CD4-positive, alpha-beta T cell treated with Interleukin-6 at 100 ng/mL for 8 hours (primary cell): Measurements from ENCODE around the gene HINT3.
"Not testable (repeated sequence)": the region's sequence is repeated elsewhere in the genome, so short reads cannot be mapped to it uniquely, and the experiment has no call there.

Source experiments
- DNase-seq: peaks from one replicate; pipeline ENCODE4 v3.0.0-alpha.2; 2020; ENCODE audit warnings: mixed read lengths, low spot score

The HINT3 gene

GRCh38 chr6:125962900-125963497 is 6.4 kb downstream of the HINT3 start:
- DNase-seq = no peak

- no peak for DNase-seq
Observed at GRCh38 chr6:125963817-125964216, 7.2 kb downstream of the HINT3 start.

GRCh38 chr6:125966569-125966968 is 10.0 kb downstream of the HINT3 start:
- no peak for DNase-seq

- no peak for DNase-seq
Observed at GRCh38 chr6:125968493-125968892, 11.9 kb downstream of the HINT3 start.

DNA sequence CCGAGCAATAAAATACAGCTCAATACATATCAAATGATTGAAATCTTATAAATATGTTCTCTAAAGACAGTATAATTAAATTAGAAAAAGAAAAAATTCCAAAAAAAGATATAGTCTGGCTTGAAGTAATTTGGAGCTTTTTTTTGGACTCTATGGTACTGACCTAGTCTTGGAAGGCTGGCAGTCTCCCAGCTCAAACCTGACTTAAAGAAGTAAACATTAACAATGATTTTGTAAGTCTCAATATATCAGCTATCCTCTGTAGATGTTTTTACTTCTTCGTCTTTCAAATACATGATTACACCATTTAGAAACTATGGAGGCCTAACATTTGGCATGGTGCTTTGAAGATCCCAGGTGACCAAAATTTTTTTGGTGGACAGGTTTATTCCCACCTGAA is 14.2 kb downstream of the HINT3 start:
- no peak for DNase-seq

GRCh38 chr6:125972478-125972877 is 15.9 kb downstream of the HINT3 start:
- DNase-seq = not testable (repeated sequence)

DNA sequence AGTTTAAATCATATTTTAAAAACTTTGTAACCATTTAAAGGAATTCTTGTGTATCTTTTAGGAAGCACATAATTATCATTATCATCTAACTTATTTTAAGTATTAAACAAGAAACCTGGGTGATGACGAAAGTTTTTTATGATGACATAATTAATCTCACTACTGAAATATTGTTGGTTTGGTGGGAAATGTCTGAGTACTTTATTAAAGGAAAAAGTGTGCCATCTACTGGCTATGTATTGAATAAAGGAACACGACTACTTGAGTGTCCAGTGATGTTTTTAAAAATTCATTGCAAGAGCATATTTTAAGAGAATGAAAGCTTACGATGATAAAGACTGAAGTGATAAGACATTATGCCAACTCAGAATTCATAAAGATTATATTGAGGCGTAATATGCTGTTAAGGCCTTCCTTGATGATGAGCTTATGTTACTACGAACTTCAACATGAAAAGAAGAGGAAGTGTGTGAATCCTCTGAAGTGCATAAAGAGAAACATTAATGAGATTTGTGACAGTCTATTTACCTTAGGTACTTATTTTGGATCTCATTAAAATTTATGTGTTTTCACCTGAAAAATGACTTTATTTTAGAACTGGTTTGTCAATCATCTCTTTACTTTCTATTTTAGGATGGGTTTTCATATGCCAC is 17.8 kb downstream of the HINT3 start:
- peak; percentile 24 for DNase-seq

DNA sequence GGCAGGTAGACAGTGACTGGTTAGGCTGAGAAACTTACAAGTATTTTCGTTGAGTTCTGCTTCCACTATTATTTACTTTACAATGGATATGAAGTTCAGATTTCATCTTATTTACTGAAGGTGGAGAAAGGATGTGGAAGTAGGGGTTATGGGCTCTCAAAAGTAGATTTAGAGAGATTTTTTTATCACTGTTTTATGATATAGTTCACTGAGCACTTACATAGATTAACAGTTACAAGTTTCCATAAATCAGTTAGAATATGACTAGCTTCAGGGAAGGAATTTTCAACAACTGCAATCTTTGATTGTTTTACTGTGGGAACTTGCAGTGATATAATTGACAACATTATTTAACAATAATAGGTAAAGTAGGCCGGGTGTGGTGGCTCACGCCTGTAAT is 22.5 kb downstream of the HINT3 start:
- no peak for DNase-seq

- no peak for DNase-seq
Observed at GRCh38 chr6:125981571-125982185, 25.1 kb downstream of the HINT3 start.

DNA sequence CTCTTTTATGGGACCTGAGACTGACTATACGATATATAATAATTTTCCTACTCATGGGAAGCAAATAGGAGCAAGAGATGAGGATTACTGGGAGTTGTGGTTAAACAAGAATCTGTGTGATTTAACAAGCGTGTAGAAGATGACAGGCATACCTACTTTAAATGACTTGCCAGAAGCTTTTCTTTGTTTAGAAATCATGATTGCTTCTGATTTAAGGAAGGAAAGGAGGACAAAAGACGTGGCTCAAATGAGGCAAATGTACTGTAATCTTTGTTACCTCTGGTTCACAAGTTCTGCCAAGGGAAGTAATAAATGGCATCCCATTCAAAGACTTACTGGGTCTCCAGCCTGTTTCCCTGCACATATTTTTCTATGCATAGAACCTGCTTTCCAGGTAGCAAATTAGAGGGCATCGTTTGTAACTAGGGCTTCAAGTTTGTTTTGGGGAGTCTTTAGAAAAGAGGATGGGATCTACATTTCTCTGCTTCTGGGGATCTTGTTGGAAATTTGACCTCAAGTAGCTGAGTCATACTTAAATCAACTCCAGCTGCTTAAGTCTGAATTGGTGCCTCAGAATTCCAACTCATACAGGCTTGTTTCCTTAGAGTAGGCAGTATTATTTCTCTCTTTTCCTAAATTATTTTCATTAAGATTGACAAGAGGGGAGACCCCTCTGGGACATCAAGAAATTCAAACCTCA is 26.8 kb downstream of the HINT3 start:
- DNase-seq = no peak

GRCh38 chr6:125984311-125984710 is 27.7 kb downstream of the HINT3 start:
- no peak for DNase-seq

GRCh38 chr6:125985522-125985921 is 29.0 kb downstream of the HINT3 start:
- DNase-seq = no peak

DNA sequence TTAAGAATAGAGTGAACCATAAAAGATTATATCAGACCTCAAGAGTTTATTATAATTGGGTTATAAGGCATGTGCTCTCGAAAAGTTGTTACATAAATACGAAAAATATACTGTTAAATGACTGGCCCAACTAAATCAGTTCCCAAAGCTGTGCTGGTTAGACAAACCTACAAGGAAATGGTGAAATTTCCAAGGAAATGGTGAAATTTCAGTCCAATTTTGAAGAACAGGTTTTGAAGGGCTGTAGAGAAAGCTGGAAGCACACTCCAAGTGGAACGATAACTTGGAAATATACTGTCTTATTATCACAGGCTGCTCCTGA is 29.4 kb downstream of the HINT3 start:
- no peak for DNase-seq

- DNase-seq = peak; percentile 77
Observed at GRCh38 chr6:125986301-125987025, 29.9 kb downstream of the HINT3 start, which contains the start of gene TRMT11. TSS of gene TRMT11 (plus strand) at chr6:125986540. CDS start at chr6:125986551, 11 bp downstream.

DNA sequence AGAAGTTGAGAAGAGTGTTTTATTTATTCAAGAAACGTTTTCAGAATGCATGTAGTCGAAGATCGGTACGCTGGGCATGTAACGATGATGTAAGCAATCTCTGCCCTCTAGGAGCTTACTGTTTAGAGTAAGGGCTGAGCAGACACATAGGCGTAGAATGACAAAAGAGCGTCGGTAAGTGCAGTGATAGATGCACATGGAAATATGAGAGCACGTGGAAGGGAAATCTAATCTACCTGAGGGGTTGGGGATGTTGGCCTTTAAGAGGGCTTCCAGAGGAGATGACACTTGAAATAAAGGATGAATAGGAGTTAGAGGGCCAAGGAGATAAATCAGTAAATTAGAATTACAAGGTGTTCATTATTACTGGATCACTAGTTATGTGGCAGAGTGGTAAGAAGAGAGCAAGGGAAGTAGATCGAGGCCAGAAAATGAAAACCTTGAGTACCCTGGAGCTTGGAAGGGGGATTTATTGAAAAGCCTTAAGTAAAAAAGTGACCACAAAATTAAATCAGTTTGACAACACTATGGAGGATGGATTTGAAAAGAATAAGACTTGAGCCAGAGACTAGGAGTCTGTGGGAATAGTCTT is 30.6 kb downstream of the HINT3 start:
- peak; percentile 5 for DNase-seq

DNA sequence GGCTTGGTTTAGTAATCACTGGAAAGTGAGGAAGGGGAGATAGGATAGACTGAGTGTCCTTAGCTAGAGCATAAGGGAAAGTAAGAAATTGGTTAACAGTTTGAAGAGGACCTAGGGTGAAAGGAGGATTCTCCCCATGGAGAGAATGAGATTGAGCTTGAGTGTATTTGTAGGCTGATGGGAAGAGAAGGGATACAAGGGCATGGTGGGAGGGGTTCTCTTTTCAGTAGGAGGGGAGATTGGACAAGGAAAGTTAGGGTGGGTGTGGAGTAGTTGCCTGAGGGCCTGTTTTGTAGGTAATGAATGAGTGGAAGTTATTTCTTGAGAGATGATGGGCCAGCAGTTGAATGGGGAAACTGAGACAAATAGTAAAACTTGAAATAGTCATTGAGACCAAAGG is 31.7 kb downstream of the HINT3 start:
- DNase-seq = no peak

DNA sequence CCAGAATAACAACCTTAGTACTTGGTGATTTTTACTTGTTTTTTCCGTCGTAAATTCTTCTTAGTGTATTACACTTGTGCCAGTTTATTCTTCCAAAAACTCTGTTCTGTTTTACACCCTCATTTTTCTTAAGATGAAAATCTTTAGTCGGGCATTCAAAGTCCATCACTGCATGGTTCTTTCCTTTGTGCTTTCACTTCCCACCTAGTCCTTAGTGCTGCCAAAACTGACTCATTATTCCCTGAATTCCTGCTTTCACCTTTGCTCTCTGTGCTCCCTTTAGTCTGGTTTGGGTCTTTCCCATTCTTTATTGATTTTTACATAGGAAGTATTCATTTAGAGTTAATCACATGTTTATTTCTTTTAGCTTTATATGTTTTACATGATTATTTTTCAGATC is 33.1 kb downstream of the HINT3 start:
- no peak for DNase-seq

DNA sequence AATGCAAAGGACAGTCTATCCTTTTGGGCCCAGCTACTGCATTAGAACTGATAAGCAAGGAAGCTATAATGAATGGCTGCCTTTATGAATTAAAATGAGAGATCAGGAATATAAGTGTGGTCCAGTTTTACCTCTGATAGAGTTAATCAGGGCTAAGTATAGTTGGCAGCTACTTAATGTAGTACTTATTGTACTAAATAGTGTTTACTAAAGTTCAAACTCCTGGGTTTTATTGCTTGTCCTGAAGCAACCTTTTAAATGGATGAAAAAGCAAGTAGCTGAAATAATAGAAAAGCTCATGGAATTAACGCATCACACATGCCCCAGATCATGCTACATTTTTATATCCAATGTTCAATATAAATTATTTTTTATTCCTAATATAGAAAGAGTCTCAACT is 35.1 kb downstream of the HINT3 start:
- DNase-seq = no peak

DNA sequence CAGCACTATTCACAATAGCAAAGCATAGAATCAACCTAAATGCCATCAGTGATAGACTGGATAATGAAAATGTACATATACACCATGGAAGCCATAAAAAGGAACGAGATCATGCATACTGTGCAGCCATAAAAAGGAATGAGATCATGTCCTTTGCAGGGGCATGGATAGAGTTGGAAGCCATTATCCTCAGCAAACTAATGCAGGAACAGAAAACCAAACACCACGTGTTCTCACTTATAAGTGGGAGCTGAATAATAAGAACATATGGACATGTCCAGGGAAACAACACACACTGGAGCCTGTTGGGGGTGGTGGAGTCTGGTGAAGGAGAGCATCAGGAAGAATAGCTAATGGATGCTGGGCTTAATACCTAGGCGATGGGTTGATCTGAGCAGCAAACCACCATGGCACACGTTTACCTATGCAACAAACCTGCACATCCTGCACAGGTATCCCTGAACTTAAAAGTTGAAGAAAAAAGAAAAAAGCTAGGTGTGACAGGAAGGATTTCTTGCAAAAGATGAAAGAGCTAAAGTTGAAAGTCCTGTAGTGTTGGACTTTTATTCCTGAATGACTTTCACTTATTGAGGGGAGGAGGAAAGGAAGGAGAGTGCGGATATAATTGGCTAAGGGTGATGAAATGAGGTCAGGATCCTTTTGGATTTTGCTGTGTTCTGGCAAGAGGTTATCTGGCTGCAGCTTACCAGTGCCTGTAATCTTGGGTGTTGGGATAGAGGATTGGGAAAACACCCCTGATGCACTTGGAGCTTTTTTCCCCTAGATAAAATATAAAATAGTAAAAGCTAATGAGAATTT is 38.3 kb downstream of the HINT3 start:
- DNase-seq = no peak

GRCh38 chr6:125995972-125996580 is 39.5 kb downstream of the HINT3 start:
- peak; percentile 70 for DNase-seq
